ENCODE data around the gene SLC39A3.
A peak's percentile ranks its signal among the peaks of the same experiment; 100 is the strongest.

Gene SLC39A3

GRCh38 chr19:2739602-2740313 lies at the start of gene SLC39A3:
Gene SLC39A3 (minus strand): TSS chr19:2740017. CDS start chr19:2737257, 2,760 bp downstream.
- DNase-seq: peak; percentile 87

- DNase-seq: no peak
These were observed 48.4 kb upstream of the SLC39A3 start for GRCh38 chr19:2788237-2788636.

GRCh38 chr19:2787115-2787514 lies 47.3 kb upstream of the SLC39A3 start:
- DNase-seq: no peak

GRCh38 chr19:2785244-2785997 lies 45.6 kb upstream of the SLC39A3 start, which contains the start of gene THOP1:
Gene THOP1 (plus strand): TSS chr19:2785503. CDS start chr19:2785663, 160 bp downstream.
- DNase-seq: peak; percentile 95

- no peak for DNase-seq
These were observed 43.9 kb upstream of the SLC39A3 start for GRCh38 chr19:2783781-2784145.

- DNase-seq: peak; percentile 96
These were observed 43.3 kb upstream of the SLC39A3 start, which contains the start of gene SGTA for GRCh38 chr19:2782936-2783780. Gene SGTA (minus strand): TSS chr19:2783273. CDS start chr19:2769068, 14,205 bp downstream.

- no peak for DNase-seq
These were observed 42.6 kb upstream of the SLC39A3 start for GRCh38 chr19:2782329-2782935.

GRCh38 chr19:2780284-2780683 lies 40.5 kb upstream of the SLC39A3 start:
- no peak for DNase-seq

- no peak for DNase-seq
These were observed 39.4 kb upstream of the SLC39A3 start for GRCh38 chr19:2779121-2779740.

- no peak for DNase-seq
These were observed 38.3 kb upstream of the SLC39A3 start for GRCh38 chr19:2777952-2778683.

GRCh38 chr19:2775556-2776430 lies 36.0 kb upstream of the SLC39A3 start:
- no peak for DNase-seq

- no peak for DNase-seq
These were observed 35.2 kb upstream of the SLC39A3 start for GRCh38 chr19:2774953-2775555.

- no peak for DNase-seq
These were observed 34.4 kb upstream of the SLC39A3 start for GRCh38 chr19:2774083-2774679.

GRCh38 chr19:2771786-2772674 lies 32.2 kb upstream of the SLC39A3 start:
- no peak for DNase-seq

- no peak for DNase-seq
These were observed 30.5 kb upstream of the SLC39A3 start for GRCh38 chr19:2770055-2771013.

GRCh38 chr19:2769218-2769617 lies 29.4 kb upstream of the SLC39A3 start:
- no peak for DNase-seq
